ENCODE data around the gene WBP2. TPM values are rescaled to one million over a fixed set of nuclear protein-coding genes. Genes with fewer than 3 reads are reported as not detected.

The WBP2 gene
- total and polyA plus RNA-seq, 2 of the 13 experiments (the other 11 are each of a cell fraction or from before 2014, with no cell fraction given) = 29.2 to 29.5 TPM

GRCh38 chr17:75872434-75873351 is 17.6 kb upstream of the WBP2 start (continued):
- TF ChIP-seq ZNF841 (CRISPR knock-in tag; IDR thresholded peaks at IDR 0.05; ENCODE audit: borderline replicate concordance) = no peak
- no peak; the same call in 1 of the 2 replicates for TF ChIP-seq ZNF776 (CRISPR knock-in tag; IDR thresholded peaks at IDR 0.05)
- TF ChIP-seq, protein P1, sequence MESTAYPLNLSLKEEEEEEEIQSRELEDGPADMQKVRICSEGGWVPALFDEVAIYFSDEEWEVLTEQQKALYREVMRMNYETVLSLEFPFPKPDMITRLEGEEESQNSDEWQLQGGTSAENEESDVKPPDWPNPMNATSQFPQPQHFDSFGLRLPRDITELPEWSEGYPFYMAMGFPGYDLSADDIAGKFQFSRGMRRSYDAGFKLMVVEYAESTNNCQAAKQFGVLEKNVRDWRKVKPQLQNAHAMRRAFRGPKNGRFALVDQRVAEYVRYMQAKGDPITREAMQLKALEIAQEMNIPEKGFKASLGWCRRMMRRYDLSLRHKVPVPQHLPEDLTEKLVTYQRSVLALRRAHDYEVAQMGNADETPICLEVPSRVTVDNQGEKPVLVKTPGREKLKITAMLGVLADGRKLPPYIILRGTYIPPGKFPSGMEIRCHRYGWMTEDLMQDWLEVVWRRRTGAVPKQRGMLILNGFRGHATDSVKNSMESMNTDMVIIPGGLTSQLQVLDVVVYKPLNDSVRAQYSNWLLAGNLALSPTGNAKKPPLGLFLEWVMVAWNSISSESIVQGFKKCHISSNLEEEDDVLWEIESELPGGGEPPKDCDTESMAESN (CRISPR knock-in tag; conservative IDR thresholded peaks at IDR 0.05) = peak; percentile 79; the same call in 1 of the 2 replicates
- TF ChIP-seq, protein P2, sequence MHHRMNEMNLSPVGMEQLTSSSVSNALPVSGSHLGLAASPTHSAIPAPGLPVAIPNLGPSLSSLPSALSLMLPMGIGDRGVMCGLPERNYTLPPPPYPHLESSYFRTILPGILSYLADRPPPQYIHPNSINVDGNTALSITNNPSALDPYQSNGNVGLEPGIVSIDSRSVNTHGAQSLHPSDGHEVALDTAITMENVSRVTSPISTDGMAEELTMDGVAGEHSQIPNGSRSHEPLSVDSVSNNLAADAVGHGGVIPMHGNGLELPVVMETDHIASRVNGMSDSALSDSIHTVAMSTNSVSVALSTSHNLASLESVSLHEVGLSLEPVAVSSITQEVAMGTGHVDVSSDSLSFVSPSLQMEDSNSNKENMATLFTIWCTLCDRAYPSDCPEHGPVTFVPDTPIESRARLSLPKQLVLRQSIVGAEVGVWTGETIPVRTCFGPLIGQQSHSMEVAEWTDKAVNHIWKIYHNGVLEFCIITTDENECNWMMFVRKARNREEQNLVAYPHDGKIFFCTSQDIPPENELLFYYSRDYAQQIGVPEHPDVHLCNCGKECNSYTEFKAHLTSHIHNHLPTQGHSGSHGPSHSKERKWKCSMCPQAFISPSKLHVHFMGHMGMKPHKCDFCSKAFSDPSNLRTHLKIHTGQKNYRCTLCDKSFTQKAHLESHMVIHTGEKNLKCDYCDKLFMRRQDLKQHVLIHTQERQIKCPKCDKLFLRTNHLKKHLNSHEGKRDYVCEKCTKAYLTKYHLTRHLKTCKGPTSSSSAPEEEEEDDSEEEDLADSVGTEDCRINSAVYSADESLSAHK (CRISPR knock-in tag; IDR thresholded peaks at IDR 0.05; ENCODE audit: borderline replicate concordance) = no peak
- TF ChIP-seq ZNF773 (CRISPR knock-in tag; IDR thresholded peaks at IDR 0.05; ENCODE audit: borderline replicate concordance) = no peak
- TF ChIP-seq MXD1 (CRISPR knock-in tag; IDR thresholded peaks at IDR 0.05) = no peak
- peak; percentile 71 for TF ChIP-seq ZNF44 (CRISPR knock-in tag; IDR thresholded peaks at IDR 0.05)
- peak; percentile 99 for TF ChIP-seq ZNF772 (CRISPR knock-in tag; IDR thresholded peaks at IDR 0.05)
- TF ChIP-seq, protein P3, sequence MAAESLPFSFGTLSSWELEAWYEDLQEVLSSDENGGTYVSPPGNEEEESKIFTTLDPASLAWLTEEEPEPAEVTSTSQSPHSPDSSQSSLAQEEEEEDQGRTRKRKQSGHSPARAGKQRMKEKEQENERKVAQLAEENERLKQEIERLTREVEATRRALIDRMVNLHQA (CRISPR knock-in tag; IDR thresholded peaks at IDR 0.05) = 0 out of 2 replicates have a peak, but pooled peaks have one; percentile 36
- TF ChIP-seq ZNF121 (CRISPR knock-in tag; IDR thresholded peaks at IDR 0.05) = peak; percentile 82; the same call in 1 of the 2 replicates
- TF ChIP-seq HMGXB4 (CRISPR knock-in tag; IDR thresholded peaks at IDR 0.05; ENCODE audit: borderline replicate concordance in 1 of 2, low read depth in 1 of 2) = peak in 1 of 2 experiments; percentile 85; a peak in 3 of 4 replicates
- TF ChIP-seq RARA (CRISPR knock-in tag; IDR thresholded peaks at IDR 0.05) = peak; percentile 98

All from HepG2 (cell line).